GM12873 (cell line): Measurements from ENCODE around the gene ZNF23.

ENCODE experiments used
- TF ChIP-seq, protein P1 (sequence below): IDR thresholded peaks from 2 replicates; pipeline ENCODE4 v1.5.1; 2012; ENCODE audit warnings: low read depth, mild to moderate bottlenecking, moderate library complexity, low read length, control low read depth; ENCODE audit not compliant: insufficient read depth; ENCODE audit errors: missing control alignments

Gene ZNF23

DNA sequence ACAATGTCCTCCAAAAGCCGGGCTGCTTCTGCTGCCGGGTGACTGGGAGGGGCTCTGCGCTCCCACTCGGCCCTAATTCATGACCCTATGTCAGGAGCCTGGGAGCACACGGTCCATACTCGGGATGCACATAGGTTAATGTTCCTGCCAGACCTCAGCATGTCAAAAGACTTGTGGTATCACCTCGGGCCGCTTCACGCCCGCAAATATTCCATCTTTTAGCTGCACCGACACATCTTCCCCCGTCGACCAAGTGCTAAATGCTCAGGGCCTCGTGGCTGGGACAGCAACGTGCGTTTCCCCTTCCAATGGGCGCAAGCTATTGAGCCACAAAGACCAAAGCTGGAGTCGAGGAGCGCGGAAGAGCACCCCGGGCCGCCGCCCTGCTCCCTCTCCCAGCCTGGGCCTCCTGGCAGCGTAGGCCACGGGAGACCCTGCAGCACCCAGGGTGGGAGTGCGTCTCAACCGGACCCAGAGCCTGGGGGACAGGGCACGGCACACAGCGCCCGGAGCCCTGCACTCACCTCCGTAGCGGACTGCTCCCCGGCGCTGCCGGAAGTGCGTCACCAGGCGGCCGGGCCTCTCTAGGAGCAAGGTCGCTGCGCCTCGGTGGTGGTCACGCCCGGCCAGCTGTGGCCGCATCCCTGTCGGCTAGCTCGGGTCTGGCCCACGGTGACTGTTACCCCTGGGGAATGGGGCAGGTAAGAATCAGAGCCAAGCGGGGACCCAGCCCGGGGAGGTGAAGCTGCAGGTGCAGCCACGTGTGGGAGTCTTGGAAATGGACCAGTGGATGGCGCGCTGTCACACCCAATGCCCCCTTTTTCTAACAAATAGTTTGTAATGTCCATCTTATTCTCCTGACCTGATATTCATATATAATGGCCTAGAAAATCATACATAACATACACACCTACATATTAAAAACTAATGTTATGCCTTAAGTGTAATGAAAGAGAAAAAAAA lies at the start of gene ZNF23:
Gene ZNF23 (minus strand): TSS at position 562 of the 963 bp plus-strand sequence. CDS start 5,451 bp downstream, outside the sequence.
- TF ChIP-seq, protein P1, sequence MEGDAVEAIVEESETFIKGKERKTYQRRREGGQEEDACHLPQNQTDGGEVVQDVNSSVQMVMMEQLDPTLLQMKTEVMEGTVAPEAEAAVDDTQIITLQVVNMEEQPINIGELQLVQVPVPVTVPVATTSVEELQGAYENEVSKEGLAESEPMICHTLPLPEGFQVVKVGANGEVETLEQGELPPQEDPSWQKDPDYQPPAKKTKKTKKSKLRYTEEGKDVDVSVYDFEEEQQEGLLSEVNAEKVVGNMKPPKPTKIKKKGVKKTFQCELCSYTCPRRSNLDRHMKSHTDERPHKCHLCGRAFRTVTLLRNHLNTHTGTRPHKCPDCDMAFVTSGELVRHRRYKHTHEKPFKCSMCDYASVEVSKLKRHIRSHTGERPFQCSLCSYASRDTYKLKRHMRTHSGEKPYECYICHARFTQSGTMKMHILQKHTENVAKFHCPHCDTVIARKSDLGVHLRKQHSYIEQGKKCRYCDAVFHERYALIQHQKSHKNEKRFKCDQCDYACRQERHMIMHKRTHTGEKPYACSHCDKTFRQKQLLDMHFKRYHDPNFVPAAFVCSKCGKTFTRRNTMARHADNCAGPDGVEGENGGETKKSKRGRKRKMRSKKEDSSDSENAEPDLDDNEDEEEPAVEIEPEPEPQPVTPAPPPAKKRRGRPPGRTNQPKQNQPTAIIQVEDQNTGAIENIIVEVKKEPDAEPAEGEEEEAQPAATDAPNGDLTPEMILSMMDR: peak; percentile 36

DNA sequence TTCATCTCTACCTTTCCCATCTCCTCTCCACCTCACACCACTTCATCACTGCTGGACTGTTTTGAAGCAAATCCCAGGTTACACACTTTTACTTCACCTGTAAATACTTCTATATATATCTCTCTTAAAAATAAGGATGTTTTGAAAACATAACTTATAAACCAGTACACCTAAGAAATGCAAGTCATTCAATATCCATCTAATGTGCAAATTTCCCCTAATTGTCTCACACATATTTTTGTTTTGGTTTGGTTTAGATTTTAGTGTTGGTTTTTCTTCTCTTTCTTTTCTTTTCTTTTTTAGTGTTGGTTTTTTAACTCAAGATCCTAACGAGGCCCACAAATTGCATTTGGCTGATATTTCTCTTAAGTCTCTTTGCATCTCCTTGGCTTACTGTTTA lies 45.0 kb upstream of the ZNF23 start:
- TF ChIP-seq, protein P1: no peak

DNA sequence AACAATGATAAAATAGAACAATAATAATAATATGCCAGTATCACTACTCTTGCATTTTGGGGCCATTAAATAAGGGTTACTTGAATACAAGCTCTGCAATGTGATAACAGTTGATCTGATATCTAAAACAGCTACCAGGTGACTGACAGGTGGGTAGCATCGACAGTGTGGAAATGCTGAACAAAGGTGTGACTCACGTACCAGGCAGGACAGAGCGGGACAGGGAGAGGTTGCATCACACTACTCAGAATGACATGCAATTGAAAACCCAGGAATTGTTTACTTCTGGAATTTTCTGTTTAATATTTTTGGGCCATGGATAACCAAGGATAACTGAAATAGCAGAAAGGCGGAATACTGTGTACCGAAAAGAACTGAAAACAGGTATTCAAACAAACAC lies 42.9 kb upstream of the ZNF23 start:
- TF ChIP-seq, protein P1: no peak

DNA sequence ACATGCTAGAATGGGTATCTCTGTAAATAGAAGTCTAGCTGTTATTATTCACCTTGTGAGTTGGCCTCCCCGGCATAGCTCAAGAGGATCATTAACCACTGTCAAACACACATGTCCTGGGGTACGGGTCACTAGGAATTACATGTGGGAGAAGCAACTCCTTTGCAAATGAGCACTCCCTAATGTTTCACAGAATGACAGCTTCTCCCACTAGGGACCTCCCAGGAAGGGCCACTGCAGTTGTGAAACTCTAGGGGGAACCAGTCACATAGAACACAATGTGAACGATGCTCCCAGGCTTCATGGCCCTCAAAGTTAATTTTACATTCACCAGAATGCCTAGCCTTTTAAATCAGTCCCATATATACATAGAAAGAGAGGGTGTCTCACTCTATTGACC lies 39.5 kb upstream of the ZNF23 start:
- TF ChIP-seq, protein P1: peak; percentile 34

DNA sequence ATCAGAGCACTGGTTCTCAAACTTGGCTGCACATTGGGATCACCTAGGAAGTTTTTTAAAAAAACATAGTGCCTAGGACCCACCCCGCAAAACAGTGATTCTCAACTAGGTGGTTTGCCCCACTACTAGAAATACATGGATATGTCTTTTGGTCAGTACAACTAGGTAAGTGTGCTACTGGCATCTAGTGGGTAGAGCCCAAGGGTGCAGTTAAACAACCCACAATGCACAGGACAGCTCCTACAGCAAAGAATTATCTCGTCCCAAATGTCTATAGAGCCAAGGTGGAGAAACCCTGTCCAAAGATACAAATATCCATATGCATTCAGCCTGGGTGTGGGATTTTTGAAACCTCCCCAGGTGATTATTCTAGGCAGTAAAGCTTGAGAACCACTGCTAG lies 38.9 kb upstream of the ZNF23 start:
- TF ChIP-seq, protein P1: no peak

DNA sequence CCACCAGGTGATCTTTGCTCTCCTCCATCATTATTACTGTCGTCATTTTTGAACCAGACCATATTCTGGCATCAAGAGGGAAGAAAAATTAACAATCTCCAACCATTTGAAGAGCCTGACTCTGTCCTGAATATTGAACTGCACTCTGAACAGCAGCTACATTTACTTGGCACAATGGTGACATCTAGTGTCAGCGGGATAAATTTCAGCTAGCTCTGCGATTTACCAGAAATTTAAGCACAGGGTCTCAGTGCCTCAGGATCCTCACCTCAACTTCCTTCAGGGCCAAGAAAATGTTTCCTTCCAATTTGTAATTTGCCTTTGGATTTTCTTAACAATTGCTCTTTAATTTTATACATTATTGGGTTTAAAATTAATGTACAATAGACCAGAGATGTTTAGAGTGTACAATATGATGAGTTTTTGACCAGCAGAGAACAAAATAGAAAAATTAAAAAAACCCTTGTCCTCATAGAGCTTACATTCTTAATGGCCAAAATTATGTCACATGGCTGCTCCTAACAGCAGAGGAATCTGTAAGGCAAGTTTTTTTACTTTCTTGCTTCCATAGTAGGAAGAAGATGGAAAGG lies 37.8 kb upstream of the ZNF23 start:
- TF ChIP-seq, protein P1: peak; percentile 74

DNA sequence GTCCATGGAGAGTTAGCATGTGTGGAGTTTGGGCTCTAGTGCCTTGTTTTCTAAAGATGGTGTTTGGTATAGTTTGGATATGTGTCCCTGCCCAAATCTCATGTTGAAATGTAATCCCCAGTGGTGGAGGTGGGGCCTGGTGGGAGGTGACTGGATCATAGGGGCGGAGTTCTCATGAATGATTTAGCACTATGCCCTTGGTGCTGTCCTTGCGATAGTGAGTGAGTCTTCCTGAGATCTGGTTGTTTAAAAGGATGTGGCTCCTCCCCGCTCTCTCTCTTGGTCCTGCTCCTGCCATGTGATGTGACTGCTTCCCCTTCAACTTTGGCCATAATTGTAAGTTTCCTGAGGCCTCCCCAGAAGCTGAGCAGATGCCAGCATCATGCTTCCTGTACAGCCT lies 36.0 kb upstream of the ZNF23 start:
- TF ChIP-seq, protein P1: no peak
